HepG2 (cell line): ENCODE measurements around the gene CHRNB1.

Source experiments
- ZNF484 ChIP-seq: sonication (generic); formaldehyde crosslinking; IDR thresholded peaks from 2 replicates; pipeline ENCODE4 v1.5.1; 2020; ENCODE audit warnings: mild to moderate bottlenecking, low read depth, missing genetic modification reagents, borderline replicate concordance
- TF ChIP-seq, protein P1 (sequence below): sonication (generic); formaldehyde crosslinking; IDR thresholded peaks from 2 replicates; pipeline ENCODE4 v1.8.1; 2022; ENCODE audit warnings: low read depth, mild to moderate bottlenecking, missing genetic modification reagents
- TF ChIP-seq, protein P2 (sequence below): sonication (generic); formaldehyde crosslinking; IDR thresholded peaks from 2 replicates; pipeline ENCODE4 v1.4.0; 2020; ENCODE audit warnings: missing genetic modification reagents, borderline replicate concordance

DNA sequence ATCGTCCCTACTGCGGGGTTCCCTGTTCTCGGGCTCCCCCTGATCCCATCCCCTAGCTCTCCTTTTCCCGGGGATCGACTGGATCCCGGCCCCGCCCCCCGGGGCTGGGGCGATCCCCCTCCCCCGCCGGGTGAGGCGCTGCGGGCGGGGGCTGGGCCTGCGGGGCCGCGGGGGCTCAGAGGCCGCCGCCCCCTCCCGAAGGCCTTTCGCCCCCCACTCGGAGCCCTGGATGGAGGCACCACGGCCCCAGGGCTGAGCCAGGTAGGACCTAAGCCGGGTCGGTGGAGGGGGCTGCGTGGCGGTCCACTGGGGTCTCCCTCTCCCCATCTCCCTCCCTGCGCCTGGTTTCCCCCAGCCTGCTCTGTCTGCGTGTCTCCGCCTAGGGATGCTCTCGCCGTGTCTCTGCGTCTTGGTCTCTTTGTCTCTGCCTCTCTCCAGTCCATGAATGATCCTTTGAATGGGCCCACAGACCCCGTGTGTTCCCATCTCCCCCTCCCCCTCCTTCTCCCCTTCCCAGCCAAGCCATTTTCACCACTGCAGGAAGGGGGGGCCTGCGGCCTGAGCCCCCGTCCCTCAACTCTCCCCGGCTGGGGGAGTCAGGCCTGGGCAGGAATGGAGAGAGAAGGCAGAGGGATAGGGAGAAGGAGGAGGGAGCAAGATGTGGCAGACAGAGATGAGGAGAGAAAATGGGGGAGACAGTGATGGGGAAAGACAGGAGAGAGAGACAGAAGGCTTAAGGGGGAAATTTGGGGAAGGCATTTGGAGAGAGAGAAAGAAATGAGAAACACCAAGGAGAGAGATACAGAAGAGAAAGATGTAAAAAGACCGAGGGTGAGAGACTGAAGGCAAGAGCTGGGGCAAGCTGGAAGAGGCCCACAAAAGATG, 39.3 kb upstream of the CHRNB1 start:
- no peak for TF ChIP-seq ZNF484
- TF ChIP-seq, protein P1, sequence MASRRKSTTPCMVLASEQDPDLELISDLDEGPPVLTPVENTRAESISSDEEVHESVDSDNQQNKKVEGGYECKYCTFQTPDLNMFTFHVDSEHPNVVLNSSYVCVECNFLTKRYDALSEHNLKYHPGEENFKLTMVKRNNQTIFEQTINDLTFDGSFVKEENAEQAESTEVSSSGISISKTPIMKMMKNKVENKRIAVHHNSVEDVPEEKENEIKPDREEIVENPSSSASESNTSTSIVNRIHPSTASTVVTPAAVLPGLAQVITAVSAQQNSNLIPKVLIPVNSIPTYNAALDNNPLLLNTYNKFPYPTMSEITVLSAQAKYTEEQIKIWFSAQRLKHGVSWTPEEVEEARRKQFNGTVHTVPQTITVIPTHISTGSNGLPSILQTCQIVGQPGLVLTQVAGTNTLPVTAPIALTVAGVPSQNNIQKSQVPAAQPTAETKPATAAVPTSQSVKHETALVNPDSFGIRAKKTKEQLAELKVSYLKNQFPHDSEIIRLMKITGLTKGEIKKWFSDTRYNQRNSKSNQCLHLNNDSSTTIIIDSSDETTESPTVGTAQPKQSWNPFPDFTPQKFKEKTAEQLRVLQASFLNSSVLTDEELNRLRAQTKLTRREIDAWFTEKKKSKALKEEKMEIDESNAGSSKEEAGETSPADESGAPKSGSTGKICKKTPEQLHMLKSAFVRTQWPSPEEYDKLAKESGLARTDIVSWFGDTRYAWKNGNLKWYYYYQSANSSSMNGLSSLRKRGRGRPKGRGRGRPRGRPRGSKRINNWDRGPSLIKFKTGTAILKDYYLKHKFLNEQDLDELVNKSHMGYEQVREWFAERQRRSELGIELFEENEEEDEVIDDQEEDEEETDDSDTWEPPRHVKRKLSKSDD (CRISPR knock-in tag), result no peak
- TF ChIP-seq, protein P2, sequence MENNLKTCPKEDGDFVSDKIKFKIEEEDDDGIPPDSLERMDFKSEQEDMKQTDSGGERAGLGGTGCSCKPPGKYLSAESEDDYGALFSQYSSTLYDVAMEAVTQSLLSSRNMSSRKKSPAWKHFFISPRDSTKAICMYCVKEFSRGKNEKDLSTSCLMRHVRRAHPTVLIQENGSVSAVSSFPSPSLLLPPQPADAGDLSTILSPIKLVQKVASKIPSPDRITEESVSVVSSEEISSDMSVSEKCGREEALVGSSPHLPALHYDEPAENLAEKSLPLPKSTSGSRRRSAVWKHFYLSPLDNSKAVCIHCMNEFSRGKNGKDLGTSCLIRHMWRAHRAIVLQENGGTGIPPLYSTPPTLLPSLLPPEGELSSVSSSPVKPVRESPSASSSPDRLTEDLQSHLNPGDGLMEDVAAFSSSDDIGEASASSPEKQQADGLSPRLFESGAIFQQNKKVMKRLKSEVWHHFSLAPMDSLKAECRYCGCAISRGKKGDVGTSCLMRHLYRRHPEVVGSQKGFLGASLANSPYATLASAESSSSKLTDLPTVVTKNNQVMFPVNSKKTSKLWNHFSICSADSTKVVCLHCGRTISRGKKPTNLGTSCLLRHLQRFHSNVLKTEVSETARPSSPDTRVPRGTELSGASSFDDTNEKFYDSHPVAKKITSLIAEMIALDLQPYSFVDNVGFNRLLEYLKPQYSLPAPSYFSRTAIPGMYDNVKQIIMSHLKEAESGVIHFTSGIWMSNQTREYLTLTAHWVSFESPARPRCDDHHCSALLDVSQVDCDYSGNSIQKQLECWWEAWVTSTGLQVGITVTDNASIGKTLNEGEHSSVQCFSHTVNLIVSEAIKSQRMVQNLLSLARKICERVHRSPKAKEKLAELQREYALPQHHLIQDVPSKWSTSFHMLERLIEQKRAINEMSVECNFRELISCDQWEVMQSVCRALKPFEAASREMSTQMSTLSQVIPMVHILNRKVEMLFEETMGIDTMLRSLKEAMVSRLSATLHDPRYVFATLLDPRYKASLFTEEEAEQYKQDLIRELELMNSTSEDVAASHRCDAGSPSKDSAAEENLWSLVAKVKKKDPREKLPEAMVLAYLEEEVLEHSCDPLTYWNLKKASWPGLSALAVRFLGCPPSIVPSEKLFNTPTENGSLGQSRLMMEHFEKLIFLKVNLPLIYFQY, result no peak
